ENCODE results near the gene TTLL6.

GRCh38 chr17:48818361-48818841 is 1.4 kb upstream of the TTLL6 start:
- TF ChIP-seq CTCF (IDR thresholded peaks at IDR 0.05; ENCODE audit: low read depth, low read length, poor library complexity, severe bottlenecking) (no peak), EZH2phosphoT487 (IDR thresholded peaks at IDR 0.05; ENCODE audit: borderline replicate concordance, low read length) (no peak)

Data from DOHH2 (cell line).